ENCODE measurements around the gene CDC26.
A peak's percentile ranks its signal among the peaks of the same experiment; 100 is the strongest.
"Not testable (repeated sequence)": the region's sequence is repeated elsewhere in the genome, so short reads cannot be mapped to it uniquely, and the experiment has no call there.

The CDC26 gene

GRCh38 chr9:113275157-113276131 lies at the start of gene CDC26, which contains the start of gene PRPF4:
Gene CDC26, minus strand, starts transcription at chr9:113275572. Its CDS starts 3,065 bp downstream, at chr9:113272507.
Gene PRPF4, plus strand, starts transcription at chr9:113275658. Its CDS starts 86 bp downstream, at chr9:113275744.
- peak; percentile 91 for DNase-seq (ENCODE audit: low read depth)

GRCh38 chr9:113322671-113323070 lies 47.3 kb upstream of the CDC26 start:
- no peak for DNase-seq (ENCODE audit: low read depth)

GRCh38 chr9:113320051-113320450 lies 44.7 kb upstream of the CDC26 start:
- DNase-seq (ENCODE audit: low read depth): no peak

GRCh38 chr9:113319054-113319453 lies 43.7 kb upstream of the CDC26 start:
- no peak for DNase-seq (ENCODE audit: low read depth)

GRCh38 chr9:113317777-113318176 lies 42.4 kb upstream of the CDC26 start:
- no peak for DNase-seq (ENCODE audit: low read depth)

GRCh38 chr9:113316030-113316429 lies 40.7 kb upstream of the CDC26 start:
- no peak for DNase-seq (ENCODE audit: low read depth)

GRCh38 chr9:113315231-113315630 lies 39.9 kb upstream of the CDC26 start:
- DNase-seq (ENCODE audit: low read depth): no peak

- no peak for DNase-seq (ENCODE audit: low read depth)
Observed at GRCh38 chr9:113313261-113313660, 37.9 kb upstream of the CDC26 start.

- no peak for DNase-seq (ENCODE audit: low read depth)
Observed at GRCh38 chr9:113311961-113312360, 36.6 kb upstream of the CDC26 start.

- no peak for DNase-seq (ENCODE audit: low read depth)
Observed at GRCh38 chr9:113310538-113310937, 35.2 kb upstream of the CDC26 start.

GRCh38 chr9:113309204-113309813 lies 33.9 kb upstream of the CDC26 start:
- no peak for DNase-seq (ENCODE audit: low read depth)

GRCh38 chr9:113307396-113307975 lies 32.1 kb upstream of the CDC26 start:
- DNase-seq (ENCODE audit: low read depth): no peak

GRCh38 chr9:113306566-113306965 lies 31.2 kb upstream of the CDC26 start:
- no peak for DNase-seq (ENCODE audit: low read depth)

GRCh38 chr9:113302792-113303418 lies 27.5 kb upstream of the CDC26 start, which contains the start of gene RNF183:
Gene RNF183, minus strand, starts transcription at chr9:113303376. Its CDS starts 5,192 bp downstream, at chr9:113298184.
- DNase-seq (ENCODE audit: low read depth): no peak

- DNase-seq (ENCODE audit: low read depth): no peak
Observed at GRCh38 chr9:113301548-113301947, 26.2 kb upstream of the CDC26 start.

- DNase-seq (ENCODE audit: low read depth): no peak
Observed at GRCh38 chr9:113299800-113300292, 24.5 kb upstream of the CDC26 start.

GRCh38 chr9:113298924-113299770 lies 23.8 kb upstream of the CDC26 start:
- no peak for DNase-seq (ENCODE audit: low read depth)

GRCh38 chr9:113298311-113298710 lies 22.9 kb upstream of the CDC26 start:
- DNase-seq (ENCODE audit: low read depth): no peak

GRCh38 chr9:113296796-113297558 lies 21.6 kb upstream of the CDC26 start:
- no peak for DNase-seq (ENCODE audit: low read depth)

- not testable (repeated sequence) for DNase-seq (ENCODE audit: low read depth)
Observed at GRCh38 chr9:113296247-113296646, 20.9 kb upstream of the CDC26 start.
